ENCODE data around the gene OR4K5.
"Not testable (repeated sequence)": the region's sequence is repeated elsewhere in the genome, so short reads cannot be mapped to it uniquely, and the experiment has no call there.

Gene OR4K5, protein sequence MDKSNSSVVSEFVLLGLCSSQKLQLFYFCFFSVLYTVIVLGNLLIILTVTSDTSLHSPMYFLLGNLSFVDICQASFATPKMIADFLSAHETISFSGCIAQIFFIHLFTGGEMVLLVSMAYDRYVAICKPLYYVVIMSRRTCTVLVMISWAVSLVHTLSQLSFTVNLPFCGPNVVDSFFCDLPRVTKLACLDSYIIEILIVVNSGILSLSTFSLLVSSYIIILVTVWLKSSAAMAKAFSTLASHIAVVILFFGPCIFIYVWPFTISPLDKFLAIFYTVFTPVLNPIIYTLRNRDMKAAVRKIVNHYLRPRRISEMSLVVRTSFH

DNA sequence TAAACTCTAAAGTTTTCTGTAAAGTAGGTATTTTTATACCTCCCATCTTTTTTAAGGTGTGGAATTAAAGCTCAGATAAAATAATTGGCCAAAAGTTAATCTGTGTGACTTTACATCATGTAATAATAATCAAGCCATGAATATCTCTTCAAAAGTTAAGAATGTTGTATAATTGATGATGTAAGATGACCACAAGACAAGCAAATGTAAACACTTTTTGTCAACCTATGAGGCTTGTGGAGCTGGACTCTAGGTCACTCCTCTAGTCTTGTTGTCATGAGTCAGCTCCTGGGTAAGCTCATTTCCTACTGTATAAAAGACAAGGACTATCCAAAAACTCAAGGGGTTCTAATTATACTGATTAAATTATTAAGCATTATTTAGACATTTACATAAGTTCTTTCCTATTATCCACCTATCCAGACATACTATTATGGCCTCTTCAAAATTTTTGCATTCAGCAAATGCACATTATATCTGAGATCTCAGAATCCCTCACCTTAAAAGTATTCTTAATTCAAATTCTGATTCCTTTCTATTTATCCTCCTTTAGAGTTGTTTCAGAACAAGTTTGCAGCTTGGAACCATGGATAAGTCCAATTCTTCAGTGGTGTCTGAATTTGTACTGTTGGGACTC is at the start of gene OR4K5:
Gene OR4K5, plus strand, starts transcription at position 587 of the 637 bp plus-strand sequence. Its CDS starts 0 bp downstream, at position 587.
- DNase-seq: no peak

DNA sequence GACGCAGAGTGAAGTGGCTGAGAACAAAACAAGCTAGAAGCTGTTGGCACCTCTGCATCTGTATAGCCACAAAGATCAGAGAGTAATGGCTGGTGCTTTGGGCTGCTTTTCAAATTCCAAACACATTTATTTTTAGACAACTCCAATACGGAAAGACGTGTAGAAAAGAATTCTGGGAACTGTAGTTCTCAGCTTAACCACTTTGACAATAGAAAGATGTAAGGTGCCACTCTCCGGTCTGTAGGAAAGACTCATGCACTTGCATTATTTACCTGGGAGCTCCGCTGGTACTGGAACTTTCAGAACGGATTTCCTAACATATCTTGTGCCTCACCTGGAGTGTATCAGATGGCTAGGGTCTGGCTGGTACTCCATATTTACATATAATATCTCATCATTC is 47.2 kb upstream of the OR4K5 start:
- DNase-seq: no peak

DNA sequence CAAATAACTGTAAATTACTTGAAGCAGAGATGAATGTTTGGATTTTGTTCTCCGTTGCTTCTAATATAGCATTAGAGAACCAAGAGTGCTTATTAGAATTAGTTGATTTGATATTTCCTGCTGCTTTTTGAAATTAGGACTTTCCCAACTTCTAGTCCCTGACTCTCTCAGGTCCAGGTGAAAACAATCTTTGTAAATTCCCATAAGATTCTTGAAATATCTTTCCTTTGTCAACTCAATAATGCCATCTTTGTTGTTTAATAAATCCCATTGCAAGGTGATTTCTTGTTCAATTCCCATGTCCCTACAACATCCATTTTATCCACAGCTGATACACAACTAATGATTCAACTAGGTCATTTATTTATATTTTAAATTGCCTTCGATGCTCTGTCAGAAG is 45.6 kb upstream of the OR4K5 start, which contains the start of gene OR4K2:
Gene OR4K2, plus strand, starts transcription at position 301 of the 400 bp plus-strand sequence. CDS start 1,126 bp downstream, outside the sequence.
- DNase-seq: no peak

DNA sequence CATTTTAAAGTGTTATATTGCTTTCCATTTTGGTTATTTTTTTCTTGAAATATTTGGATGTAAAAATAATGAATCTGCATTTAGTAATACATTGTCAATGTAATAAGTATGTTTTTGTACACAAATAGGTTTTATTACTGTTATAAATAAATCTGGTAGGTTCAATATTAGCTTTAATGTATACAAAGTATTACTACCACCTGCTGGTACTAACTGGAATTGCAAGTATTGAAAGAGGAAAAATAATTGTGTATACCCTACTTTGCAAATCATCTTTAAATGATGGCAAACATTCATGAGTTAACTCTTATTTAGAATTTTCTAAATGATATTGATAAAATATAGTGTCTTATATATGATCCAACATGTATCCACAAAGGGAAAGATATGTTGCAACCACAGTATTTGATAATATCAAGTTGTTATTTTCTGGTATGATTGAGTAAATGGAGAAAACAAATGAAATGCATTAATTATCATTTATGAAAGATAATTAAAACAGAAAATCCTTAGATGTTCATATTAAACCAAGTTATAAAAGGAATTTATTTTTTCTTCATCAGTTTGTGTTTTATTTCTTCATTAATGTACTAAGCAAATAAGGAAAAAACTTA is 42.3 kb upstream of the OR4K5 start:
- no peak for DNase-seq

DNA sequence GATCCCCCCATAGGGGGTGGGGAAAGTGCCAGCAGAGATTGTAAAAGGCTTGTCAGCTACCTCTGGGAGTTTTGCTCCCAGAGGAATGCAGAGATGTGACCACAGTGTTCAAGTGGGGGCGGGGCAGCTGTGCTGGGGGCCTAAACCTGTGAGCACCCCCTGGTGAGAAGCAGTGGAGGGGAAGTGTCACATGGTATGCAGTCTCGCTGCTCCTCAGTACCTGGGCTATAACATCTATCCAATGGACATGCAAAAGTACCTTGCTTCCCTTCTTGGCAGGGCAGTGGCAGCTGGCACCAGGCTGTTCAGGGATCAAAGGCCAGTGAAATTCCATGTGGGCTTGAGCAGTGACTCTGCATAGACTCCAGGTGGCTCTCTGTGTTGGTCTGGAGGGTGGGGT is 25.1 kb upstream of the OR4K5 start:
- DNase-seq: no peak

DNA sequence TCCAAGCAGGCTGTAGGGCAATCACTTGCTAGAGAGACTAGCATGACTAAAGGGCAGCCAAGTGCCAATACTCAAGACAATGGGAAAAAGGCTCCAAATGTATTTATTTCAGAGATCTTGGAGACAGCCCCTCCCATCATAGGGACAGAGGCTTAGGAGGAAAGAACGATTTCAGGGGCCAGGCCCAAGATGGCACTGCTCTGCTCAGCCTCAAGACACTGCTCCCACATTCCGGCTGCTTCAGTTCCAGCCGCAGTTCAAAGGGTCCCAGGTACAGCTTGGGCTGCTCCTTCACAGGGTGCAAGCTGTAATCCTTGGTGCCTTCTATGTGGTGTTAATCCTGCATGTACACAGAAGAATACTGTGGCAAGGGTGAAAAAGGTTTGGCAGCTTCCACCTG is 19.4 kb upstream of the OR4K5 start:
- DNase-seq: no peak

DNA sequence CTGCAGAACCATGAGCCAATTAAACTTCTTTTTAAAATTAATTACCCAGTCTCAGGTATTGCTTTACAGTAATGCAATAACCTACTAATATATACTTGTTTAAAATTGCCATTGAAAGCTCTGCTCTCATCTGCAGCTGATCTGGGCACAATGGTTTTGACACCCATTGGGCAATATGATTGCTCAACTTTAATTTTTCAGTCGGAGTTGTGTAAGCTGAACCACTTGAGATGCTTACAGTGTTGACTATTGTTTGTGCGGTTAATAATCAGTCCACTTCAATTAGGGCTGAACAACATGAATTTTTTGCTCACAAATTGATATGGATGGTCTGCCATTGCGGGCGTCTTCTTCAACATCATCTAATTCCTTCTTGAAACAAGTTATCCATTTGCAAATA is 18.0 kb upstream of the OR4K5 start:
- no peak for DNase-seq

DNA sequence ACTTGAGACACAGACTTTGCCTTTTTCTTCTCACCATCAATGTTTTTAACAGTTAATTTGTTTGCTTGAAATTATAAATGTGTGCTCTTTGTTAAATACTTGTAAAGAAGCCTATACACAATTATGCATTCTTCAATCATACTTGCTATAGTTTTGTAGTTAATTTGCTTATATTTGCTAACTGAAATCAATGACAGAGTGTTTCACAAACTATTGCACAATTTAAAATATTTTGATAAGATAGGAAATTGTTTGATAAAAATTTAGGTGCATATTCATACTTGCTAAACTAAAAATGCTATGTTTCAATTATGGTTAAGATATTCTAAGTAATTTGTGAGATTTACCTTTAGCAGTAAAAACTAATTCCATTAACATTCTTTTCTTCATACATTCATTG is 13.7 kb upstream of the OR4K5 start:
- no peak for DNase-seq

DNA sequence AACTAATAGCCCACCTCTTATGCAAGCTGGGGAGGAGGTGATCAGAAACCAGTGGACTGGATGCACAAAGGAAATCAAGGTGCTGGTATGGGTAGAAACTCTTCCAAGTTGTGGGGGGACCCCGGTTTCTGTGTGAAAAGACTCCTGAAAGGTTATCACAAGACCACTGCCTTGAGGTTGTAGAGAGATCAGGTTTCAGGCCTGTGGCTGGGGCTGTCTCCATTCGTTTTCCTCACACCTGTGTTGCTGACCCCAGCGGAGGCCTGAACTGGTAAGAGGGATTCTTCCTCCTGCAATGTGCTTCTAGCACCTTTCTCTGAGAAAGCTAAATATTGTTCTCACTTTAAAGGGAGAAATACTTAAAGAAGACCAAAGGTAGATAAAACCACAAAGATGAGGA is 9.3 kb upstream of the OR4K5 start:
- DNase-seq: no peak

DNA sequence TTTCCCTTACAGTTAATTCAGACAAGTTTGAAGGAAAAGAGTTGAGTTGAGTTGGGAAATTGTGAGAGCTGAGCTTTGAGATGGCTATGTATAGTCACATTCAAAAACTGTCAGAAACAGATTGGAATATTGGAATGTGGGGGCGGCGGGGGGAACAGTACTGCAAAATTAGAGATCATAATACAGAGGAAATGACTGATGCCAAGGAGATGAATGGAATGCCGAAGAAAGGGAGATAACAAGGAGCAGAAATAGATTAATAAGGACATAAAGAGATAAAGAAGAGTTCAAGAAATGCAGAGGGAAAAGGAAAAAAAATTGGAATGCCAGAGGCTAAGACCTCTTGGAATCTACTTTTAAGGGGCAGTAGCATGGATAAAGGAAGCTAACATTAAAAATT is 3.2 kb upstream of the OR4K5 start:
- no peak for DNase-seq

DNA sequence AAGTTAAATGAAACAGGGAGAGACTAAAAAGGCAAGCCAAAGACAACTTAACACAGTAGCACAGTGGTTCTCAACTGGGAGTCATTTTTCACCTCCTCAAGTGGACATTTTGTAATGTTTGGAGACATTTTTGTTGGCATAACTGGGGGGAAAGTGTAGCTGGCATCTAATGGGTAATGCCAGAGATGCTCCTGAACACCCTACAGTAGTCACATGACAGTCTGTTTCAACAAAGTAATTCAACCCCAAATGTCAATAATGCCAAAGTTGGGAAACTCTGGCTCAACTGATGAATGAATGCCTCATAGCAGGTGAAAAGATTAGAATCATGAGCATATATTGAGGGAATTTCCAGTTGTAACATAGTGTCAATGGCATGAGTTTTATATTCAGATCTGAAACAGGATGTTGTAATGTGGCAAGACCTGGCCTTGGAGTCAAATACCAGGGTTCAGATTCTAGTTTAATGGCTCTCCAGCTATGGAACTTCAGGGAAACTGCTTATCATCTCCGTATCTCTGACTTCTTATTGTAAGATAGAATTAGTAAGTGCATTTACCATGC is 2.4 kb upstream of the OR4K5 start:
- DNase-seq: no peak

DNA sequence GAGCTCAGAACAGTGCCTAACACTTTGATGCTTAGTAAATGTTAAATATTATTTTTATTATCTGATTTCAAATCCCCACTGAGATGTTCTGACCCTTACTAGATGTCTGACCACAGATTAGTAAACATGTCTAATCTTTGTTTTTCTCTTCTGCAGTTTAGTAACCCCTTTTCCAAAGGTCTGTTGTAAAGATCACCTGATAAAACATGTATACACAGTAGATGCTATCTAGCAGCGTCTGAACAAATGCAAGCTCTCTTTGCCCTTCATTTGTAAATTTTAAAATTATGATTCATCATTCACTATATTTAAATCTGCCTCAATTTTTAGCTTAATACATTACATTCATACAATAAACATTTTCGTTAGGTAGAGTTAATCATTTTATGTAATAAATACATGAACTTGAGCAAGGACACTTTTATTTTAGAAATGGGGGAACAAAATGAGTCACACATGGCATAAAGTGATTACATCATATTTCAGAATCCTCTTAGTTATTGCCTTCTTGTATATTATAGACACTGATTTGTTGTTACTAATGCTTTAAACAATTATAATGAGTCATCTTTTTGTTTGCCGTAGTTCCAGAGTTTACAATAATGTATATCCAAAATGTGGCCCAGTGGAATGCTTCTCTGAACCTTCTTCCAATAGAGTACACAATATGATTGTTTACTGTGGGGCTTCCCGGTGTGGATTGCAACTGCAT is 1.7 kb upstream of the OR4K5 start:
- DNase-seq: no peak

DNA sequence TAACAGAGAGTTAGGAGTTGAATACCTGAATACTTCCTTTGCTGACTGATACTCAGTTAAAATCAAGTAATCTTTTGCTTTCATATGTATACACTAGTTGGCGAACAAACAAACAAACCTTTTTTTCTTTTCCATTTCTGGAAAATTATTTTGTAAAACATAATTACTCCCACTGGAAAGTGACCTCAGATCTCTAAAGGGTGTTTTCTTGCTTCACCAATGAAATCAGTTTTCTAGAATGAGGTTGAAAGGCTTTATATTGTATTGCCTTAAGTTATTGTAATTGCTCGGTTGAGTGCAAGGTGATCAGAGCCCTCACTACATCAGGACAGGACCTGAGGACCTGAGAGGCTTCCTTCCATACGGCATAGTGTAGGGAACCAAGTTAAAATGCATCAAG is 10.2 kb downstream of the OR4K5 start, which contains the start of gene OR4K1:
Gene OR4K1, plus strand, starts transcription at position 301 of the 400 bp plus-strand sequence. CDS start 4,750 bp downstream, outside the sequence.
- DNase-seq: no peak

DNA sequence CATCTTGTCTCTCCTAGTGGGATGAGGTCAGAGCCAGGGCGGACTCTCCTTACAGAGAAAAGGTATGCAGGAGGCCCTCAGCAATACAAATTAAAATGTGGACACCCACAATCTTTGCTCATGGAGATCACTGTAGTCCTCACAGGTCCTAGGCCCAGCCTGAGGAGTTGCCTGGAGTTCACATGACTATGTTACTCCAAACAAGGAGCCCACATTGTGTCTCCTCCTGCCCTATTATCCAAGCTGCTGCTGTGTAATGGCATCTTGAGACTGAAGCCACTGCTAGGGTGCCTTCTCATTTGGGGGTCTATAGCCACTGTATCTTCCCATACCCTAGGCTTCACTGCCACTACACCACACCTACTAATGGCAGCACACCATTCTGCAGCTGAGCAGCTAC is 21.3 kb downstream of the OR4K5 start:
- no peak for DNase-seq

DNA sequence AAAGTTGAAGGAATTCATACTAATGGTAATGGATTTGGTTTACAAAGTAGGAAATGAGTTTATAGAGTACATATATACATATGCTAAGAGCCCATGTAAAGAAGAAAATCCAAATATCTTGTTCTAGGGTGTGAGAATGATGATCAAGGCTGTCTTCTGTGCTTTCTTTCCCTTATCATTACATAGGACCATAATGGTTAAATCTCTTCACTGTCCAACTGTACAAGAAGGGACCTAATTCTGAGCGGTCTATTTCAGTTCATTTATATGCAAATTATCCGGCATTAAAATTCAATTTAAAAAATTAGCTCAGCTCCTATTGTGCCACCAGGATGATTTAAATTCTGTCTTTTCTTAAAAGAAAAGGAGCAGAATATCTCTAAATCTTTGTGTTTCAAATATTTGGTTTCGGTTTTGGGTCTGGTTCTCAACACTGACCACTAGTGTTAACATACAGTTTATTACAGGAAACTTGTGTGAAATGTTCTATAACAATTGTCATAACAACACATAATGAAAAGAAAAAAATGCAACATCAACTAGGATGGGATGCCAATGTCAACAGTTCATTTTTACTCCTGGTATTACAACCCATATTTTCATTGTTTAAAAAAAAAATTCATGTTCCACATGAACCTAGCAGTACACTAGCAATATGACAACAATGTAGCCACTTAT is 27.1 kb downstream of the OR4K5 start:
- DNase-seq: no peak

DNA sequence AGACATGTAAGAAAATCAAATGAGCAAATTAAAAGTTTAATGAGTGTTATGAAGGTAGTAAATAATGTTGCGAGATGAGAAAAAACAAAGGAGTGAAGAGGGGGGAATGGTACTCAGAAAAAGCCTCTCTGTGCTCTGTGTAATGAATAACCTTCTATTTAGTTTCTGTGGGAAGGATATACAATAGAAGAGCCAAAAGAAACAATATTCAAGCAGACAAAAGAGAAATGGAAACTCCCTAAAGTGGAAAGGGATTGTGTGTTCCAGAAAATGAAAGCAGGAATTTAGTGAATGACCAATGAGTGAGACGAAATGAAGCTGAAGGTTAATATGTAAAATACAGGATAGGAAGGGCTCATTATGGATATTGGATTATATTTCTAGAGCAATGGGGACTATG is 28.8 kb downstream of the OR4K5 start:
- DNase-seq: no peak

DNA sequence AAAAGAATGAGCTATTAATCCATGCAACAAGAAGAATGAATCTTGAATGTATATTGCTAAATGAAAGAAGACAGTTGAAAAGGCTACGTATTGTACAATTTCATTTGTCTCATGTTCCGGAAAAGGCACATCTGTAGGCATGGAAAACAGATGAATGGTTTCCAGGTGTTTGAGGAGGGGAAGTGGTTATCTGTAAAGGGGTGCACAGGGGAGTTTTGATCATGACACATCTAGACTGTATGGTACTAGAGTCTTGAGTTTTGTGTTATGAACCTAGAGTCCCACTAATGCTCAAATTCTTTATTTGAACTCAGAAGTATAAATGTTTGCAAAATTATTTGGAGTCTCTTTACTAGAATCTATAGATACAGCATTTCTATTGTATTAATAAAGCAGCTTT is 49.3 kb downstream of the OR4K5 start:
- not testable (repeated sequence) for DNase-seq
